ENCODE data around the gene PATE3. TPM values are rescaled to one million over a fixed set of nuclear protein-coding genes. Genes with fewer than 3 reads are reported as not detected.
A peak's percentile ranks its signal among the peaks of the same experiment; 100 is the strongest.

The PATE3 gene, protein sequence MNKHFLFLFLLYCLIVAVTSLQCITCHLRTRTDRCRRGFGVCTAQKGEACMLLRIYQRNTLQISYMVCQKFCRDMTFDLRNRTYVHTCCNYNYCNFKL
- not detected for total RNA-seq
- not detected for polyA plus RNA-seq

- Mint-ChIP-seq H3K4me1 (no peaks in the 10 kb centered on the region), H3K4me3 (peak within 1 kb of the TSS in 1 of 4 donors; percentile 59), H3K27ac (no peak within 1 kb of the TSS), H3K36me3 (no peaks in the 10 kb centered on the region), H3K9me3 (peaks cover 0 to 2% (median 1%) of the 10 kb centered on the region in 7 donors), H3K27me3 (peaks cover 4% of the 10 kb centered on the region)
- Histone ChIP-seq H3K4me3 (ENCODE audit: low read depth, low read length) (no peak within 1 kb of the TSS), H3K36me3 (ENCODE audit: control insufficient read depth, insufficient read depth, low read length) (no peaks in the 10 kb centered on the region), H3K4me1 (ENCODE audit: control insufficient read depth, insufficient read depth, low read length, poor library complexity, severe bottlenecking) (no peaks in the 10 kb centered on the region), H3K27ac (ENCODE audit: insufficient read depth, low read length, poor library complexity, severe bottlenecking) (no peak within 1 kb of the TSS), H3K27me3 (ENCODE audit: control insufficient read depth, insufficient read depth, low read length) (no peaks in the 10 kb centered on the region), H3K9me3 (ENCODE audit: control insufficient read depth in 2 of 2, low read length in 2 of 2) (no peaks in the 10 kb centered on the region)
- ATAC-seq (ENCODE audit: low read depth in 2 of 2) = no peak
- DNase-seq = no peak
Measured at GRCh38 chr11:125787827-125788226, at the start of gene PATE3. PATE3 (plus strand) TSS chr11:125788127; CDS start chr11:125788152, 25 bp downstream.

DNA sequence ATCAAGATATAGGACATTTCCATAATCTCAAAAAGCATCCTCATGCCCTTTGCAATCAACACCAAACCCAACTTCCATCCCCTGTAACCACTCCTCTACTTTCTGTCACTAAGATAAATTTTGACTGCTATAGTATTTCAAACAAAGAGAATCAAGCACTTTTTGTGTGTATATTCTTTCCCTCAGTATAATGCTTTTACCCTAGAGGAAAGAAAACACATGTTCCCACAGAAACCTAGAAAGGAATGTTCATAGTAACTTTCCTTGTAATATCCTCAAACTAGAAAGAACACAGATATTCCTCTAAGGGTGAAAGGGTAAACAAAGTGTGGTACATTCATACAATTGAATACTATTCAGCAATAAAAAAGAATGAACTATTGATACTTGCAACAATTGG, 47.3 kb upstream of the PATE3 start:
- DNase-seq = no peak
- Mint-ChIP-seq H3K9me3 (peaks cover 0 to 5% (median 0%) of the 10 kb centered on the region in 7 donors), H3K4me1 (no peaks in the 10 kb centered on the region), H3K36me3 (no peaks in the 10 kb centered on the region), H3K27me3 (peaks cover 20% of the 10 kb centered on the region), H3K27ac (peak overlapping the region in 1 of 3 donors; percentile 16), H3K4me3 (no peak overlapping the region)
- H3K27me3 ChIP-seq (ENCODE audit: control insufficient read depth, insufficient read depth, low read length) = peaks cover 3% of the 10 kb centered on the region
- H3K27ac ChIP-seq (ENCODE audit: insufficient read depth, low read length, poor library complexity, severe bottlenecking) = no peak overlapping the region
- no peaks in the 10 kb centered on the region for H3K36me3 ChIP-seq (ENCODE audit: control insufficient read depth, insufficient read depth, low read length)
- no peak for ATAC-seq (ENCODE audit: low read depth in 2 of 2)
- H3K9me3 ChIP-seq (ENCODE audit: control insufficient read depth in 2 of 2, low read length in 2 of 2) = peaks cover 0 to 8% of the 10 kb centered on the region in 2 experiments
- H3K4me1 ChIP-seq (ENCODE audit: control insufficient read depth, insufficient read depth, low read length, poor library complexity, severe bottlenecking) = no peaks in the 10 kb centered on the region
- H3K4me3 ChIP-seq (ENCODE audit: low read depth, low read length) = no peak overlapping the region

DNA sequence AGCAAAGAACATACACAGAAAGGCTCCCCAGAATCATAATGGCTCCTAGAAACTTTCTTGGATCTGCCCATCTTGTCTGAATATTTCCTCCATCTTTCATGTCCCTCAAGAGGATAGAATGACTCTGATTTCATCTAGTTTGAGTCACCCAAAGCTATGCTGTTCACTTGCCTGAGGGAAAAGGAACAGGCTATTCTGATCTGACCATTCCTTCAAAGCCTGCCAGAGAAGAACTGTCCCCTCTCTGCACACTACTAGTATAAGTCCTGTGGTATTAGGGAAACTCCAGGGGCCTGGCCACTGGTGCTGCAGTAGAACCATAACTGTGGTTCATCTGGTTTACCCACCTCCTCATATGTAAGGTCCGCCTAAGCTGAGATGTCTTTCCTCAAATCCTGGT, 44.2 kb upstream of the PATE3 start:
- Mint-ChIP-seq H3K27ac (no peak overlapping the region), H3K36me3 (no peaks in the 10 kb centered on the region), H3K4me3 (no peak overlapping the region), H3K4me1 (no peaks in the 10 kb centered on the region), H3K9me3 (no peaks in the 10 kb centered on the region), H3K27me3 (peaks cover 9% of the 10 kb centered on the region)
- ATAC-seq (ENCODE audit: low read depth in 2 of 2) (no peak), DNase-seq (no peak)
- Histone ChIP-seq H3K9me3 (ENCODE audit: control insufficient read depth in 2 of 2, low read length in 2 of 2) (no peaks in the 10 kb centered on the region), H3K27me3 (ENCODE audit: control insufficient read depth, insufficient read depth, low read length) (peaks cover 10% of the 10 kb centered on the region), H3K4me3 (ENCODE audit: low read depth, low read length) (no peak overlapping the region), H3K27ac (ENCODE audit: insufficient read depth, low read length, poor library complexity, severe bottlenecking) (no peak overlapping the region), H3K4me1 (ENCODE audit: control insufficient read depth, insufficient read depth, low read length, poor library complexity, severe bottlenecking) (no peaks in the 10 kb centered on the region), H3K36me3 (ENCODE audit: control insufficient read depth, insufficient read depth, low read length) (no peaks in the 10 kb centered on the region)

GRCh38 chr11:125745979-125746378, 41.9 kb upstream of the PATE3 start, which contains the start of gene PATE1:
PATE1 (plus strand) TSS chr11:125746279; CDS start chr11:125746305, 26 bp downstream.
- H3K4me3 ChIP-seq (ENCODE audit: low read depth, low read length) = no peak within 1 kb of the TSS
- Mint-ChIP-seq H3K27ac (no peak within 1 kb of the TSS), H3K4me1 (no peaks in the 10 kb centered on the region), H3K36me3 (no peaks in the 10 kb centered on the region), H3K4me3 (no peak within 1 kb of the TSS), H3K9me3 (no peaks in the 10 kb centered on the region), H3K27me3 (peaks cover 7% of the 10 kb centered on the region)
- no peaks in the 10 kb centered on the region for H3K36me3 ChIP-seq (ENCODE audit: control insufficient read depth, insufficient read depth, low read length)
- H3K27me3 ChIP-seq (ENCODE audit: control insufficient read depth, insufficient read depth, low read length) = peaks cover 10% of the 10 kb centered on the region
- DNase-seq = no peak
- no peak within 1 kb of the TSS for H3K27ac ChIP-seq (ENCODE audit: insufficient read depth, low read length, poor library complexity, severe bottlenecking)
- H3K9me3 ChIP-seq (ENCODE audit: control insufficient read depth in 2 of 2, low read length in 2 of 2) = no peaks in the 10 kb centered on the region
- no peaks in the 10 kb centered on the region for H3K4me1 ChIP-seq (ENCODE audit: control insufficient read depth, insufficient read depth, low read length, poor library complexity, severe bottlenecking)
- no peak for ATAC-seq (ENCODE audit: low read depth in 2 of 2)

GRCh38 chr11:125750629-125751028, 37.3 kb upstream of the PATE3 start:
- peaks cover 13% of the 10 kb centered on the region for H3K27me3 ChIP-seq (ENCODE audit: control insufficient read depth, insufficient read depth, low read length)
- no peaks in the 10 kb centered on the region for H3K4me1 ChIP-seq (ENCODE audit: control insufficient read depth, insufficient read depth, low read length, poor library complexity, severe bottlenecking)
- H3K27me3 Mint-ChIP-seq = peaks cover 24% of the 10 kb centered on the region
- H3K9me3 ChIP-seq (ENCODE audit: control insufficient read depth in 2 of 2, low read length in 2 of 2) = no peaks in the 10 kb centered on the region
- H3K27ac Mint-ChIP-seq = no peak overlapping the region
- H3K4me1 Mint-ChIP-seq = no peaks in the 10 kb centered on the region
- H3K9me3 Mint-ChIP-seq = peaks cover 0 to 2% (median 0%) of the 10 kb centered on the region in 7 donors
- no peak overlapping the region for H3K27ac ChIP-seq (ENCODE audit: insufficient read depth, low read length, poor library complexity, severe bottlenecking)
- no peaks in the 10 kb centered on the region for H3K36me3 ChIP-seq (ENCODE audit: control insufficient read depth, insufficient read depth, low read length)
- ATAC-seq (ENCODE audit: low read depth in 2 of 2) (no peak), DNase-seq (no peak)
- H3K4me3 Mint-ChIP-seq = no peak overlapping the region
- H3K4me3 ChIP-seq (ENCODE audit: low read depth, low read length) = no peak overlapping the region
- H3K36me3 Mint-ChIP-seq = no peaks in the 10 kb centered on the region

GRCh38 chr11:125756050-125756449, 31.9 kb upstream of the PATE3 start:
- DNase-seq (no peak), ATAC-seq (ENCODE audit: low read depth in 2 of 2) (no peak)
- Mint-ChIP-seq H3K36me3 (no peaks in the 10 kb centered on the region), H3K4me3 (no peak overlapping the region), H3K27ac (no peak overlapping the region), H3K9me3 (peaks cover 0 to 14% (median 2%) of the 10 kb centered on the region in 7 donors), H3K27me3 (peaks cover 28% of the 10 kb centered on the region), H3K4me1 (no peaks in the 10 kb centered on the region)
- Histone ChIP-seq H3K36me3 (ENCODE audit: control insufficient read depth, insufficient read depth, low read length) (no peaks in the 10 kb centered on the region), H3K4me3 (ENCODE audit: low read depth, low read length) (no peak overlapping the region), H3K9me3 (ENCODE audit: control insufficient read depth in 2 of 2, low read length in 2 of 2) (no peaks in the 10 kb centered on the region), H3K27me3 (ENCODE audit: control insufficient read depth, insufficient read depth, low read length) (peaks cover 6% of the 10 kb centered on the region), H3K27ac (ENCODE audit: insufficient read depth, low read length, poor library complexity, severe bottlenecking) (no peak overlapping the region), H3K4me1 (ENCODE audit: control insufficient read depth, insufficient read depth, low read length, poor library complexity, severe bottlenecking) (no peaks in the 10 kb centered on the region)

GRCh38 chr11:125762445-125762844, 25.5 kb upstream of the PATE3 start:
- Histone ChIP-seq H3K27ac (ENCODE audit: insufficient read depth, low read length, poor library complexity, severe bottlenecking) (no peak overlapping the region), H3K36me3 (ENCODE audit: control insufficient read depth, insufficient read depth, low read length) (no peaks in the 10 kb centered on the region), H3K4me1 (ENCODE audit: control insufficient read depth, insufficient read depth, low read length, poor library complexity, severe bottlenecking) (no peaks in the 10 kb centered on the region), H3K4me3 (ENCODE audit: low read depth, low read length) (no peak overlapping the region), H3K9me3 (ENCODE audit: control insufficient read depth in 2 of 2, low read length in 2 of 2) (no peaks in the 10 kb centered on the region), H3K27me3 (ENCODE audit: control insufficient read depth, insufficient read depth, low read length) (no peaks in the 10 kb centered on the region)
- H3K27ac Mint-ChIP-seq = no peak overlapping the region
- H3K27me3 Mint-ChIP-seq = peaks cover 14% of the 10 kb centered on the region
- no peaks in the 10 kb centered on the region for H3K4me1 Mint-ChIP-seq
- DNase-seq = no peak
- no peak overlapping the region for H3K4me3 Mint-ChIP-seq
- H3K36me3 Mint-ChIP-seq = no peaks in the 10 kb centered on the region
- ATAC-seq (ENCODE audit: low read depth in 2 of 2) = no peak
- peaks cover 0 to 12% (median 2%) of the 10 kb centered on the region in 7 donors for H3K9me3 Mint-ChIP-seq

DNA sequence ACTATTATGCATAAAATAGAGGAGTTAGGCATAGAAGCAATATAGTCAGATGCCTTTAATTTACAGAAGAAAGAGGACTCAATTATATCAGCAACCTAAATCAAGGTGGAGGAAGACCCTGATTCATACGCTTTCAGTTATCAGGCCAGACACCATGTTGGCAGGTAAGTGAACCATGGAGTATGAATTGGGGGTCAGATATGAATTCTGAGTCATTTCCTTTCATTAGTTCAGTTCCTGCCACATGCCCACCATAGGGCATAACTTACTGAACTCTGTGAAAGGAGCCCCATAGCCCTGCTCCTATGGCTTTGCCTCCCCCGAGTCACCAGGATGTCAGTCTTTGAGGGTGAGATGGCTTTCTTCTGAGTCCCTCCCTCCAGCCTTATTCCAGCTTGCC, 24.4 kb upstream of the PATE3 start:
- DNase-seq = no peak
- Histone ChIP-seq H3K4me3 (ENCODE audit: low read depth, low read length) (no peak overlapping the region), H3K4me1 (ENCODE audit: control insufficient read depth, insufficient read depth, low read length, poor library complexity, severe bottlenecking) (no peaks in the 10 kb centered on the region), H3K9me3 (ENCODE audit: control insufficient read depth in 2 of 2, low read length in 2 of 2) (no peaks in the 10 kb centered on the region), H3K27ac (ENCODE audit: insufficient read depth, low read length, poor library complexity, severe bottlenecking) (no peak overlapping the region), H3K36me3 (ENCODE audit: control insufficient read depth, insufficient read depth, low read length) (no peaks in the 10 kb centered on the region), H3K27me3 (ENCODE audit: control insufficient read depth, insufficient read depth, low read length) (no peaks in the 10 kb centered on the region)
- no peak overlapping the region for H3K27ac Mint-ChIP-seq
- no peaks in the 10 kb centered on the region for H3K36me3 Mint-ChIP-seq
- peaks cover 14% of the 10 kb centered on the region for H3K27me3 Mint-ChIP-seq
- H3K4me1 Mint-ChIP-seq = peaks cover 0 to 4% (median 0%) of the 10 kb centered on the region in 4 donors
- no peak for ATAC-seq (ENCODE audit: low read depth in 2 of 2)
- peaks cover 0 to 5% (median 2%) of the 10 kb centered on the region in 7 donors for H3K9me3 Mint-ChIP-seq
- no peak overlapping the region for H3K4me3 Mint-ChIP-seq

All from CD4-positive, CD25-positive, alpha-beta regulatory T cell (primary cell).